ENCODE results near the gene GPR107. TPM values are rescaled to one million over a fixed set of nuclear protein-coding genes. Genes with fewer than 3 reads are reported as not detected.

The GPR107 gene
- total and polyA plus RNA-seq, 2 experiments from 2014 or later: 6.2 to 30.7 TPM

GRCh38 chr9:130132746-130133145 lies 79.0 kb downstream of the GPR107 start (continued):
- TF ChIP-seq ZNF462 (CRISPR knock-in tag; IDR thresholded peaks at IDR 0.05): no peak

- DNase-seq (ENCODE audit: low spot score) (no peak), ATAC-seq (no peak)
- H3F3A ChIP-seq (replicated peaks; ENCODE audit: low read depth): 0 out of 2 replicates have a peak, but pooled peaks cover 2% of the 10 kb centered on the region
- Mint-ChIP-seq H3K27ac (no peak overlapping the region), H3K4me1 (peaks cover 28% of the 10 kb centered on the region), H3K36me3 (ENCODE audit: low read depth) (peaks cover 7% of the 10 kb centered on the region; the same call in 2 of the 3 replicates), H3K4me3 (no peak overlapping the region), H3K9me3 (no peaks in the 10 kb centered on the region), H3K27me3 (ENCODE audit: insufficient read depth, low read depth, poor library complexity) (peaks cover 1% of the 10 kb centered on the region)
- no peak overlapping the region; the same call in 1 of the 2 replicates for H3K4me2 ChIP-seq
- no peaks in the 10 kb centered on the region for H4K20me1 ChIP-seq (replicated peaks; ENCODE audit: insufficient read depth)
- H3K27ac ChIP-seq (ENCODE audit: low read depth): 0 out of 2 replicates have a peak overlapping the region, but pooled peaks have one; percentile 32
- no peaks in the 10 kb centered on the region for H3K36me3 ChIP-seq (ENCODE audit: insufficient read depth)
- H3K4me3 ChIP-seq: no peak overlapping the region
- no peaks in the 10 kb centered on the region for H3K79me2 ChIP-seq (replicated peaks; ENCODE audit: insufficient read depth)
- peaks cover 22% of the 10 kb centered on the region for H3K4me1 ChIP-seq (ENCODE audit: insufficient read depth)
- no peak overlapping the region for H2AFZ ChIP-seq
- 0 out of 2 replicates have a peak, but pooled peaks cover 3% of the 10 kb centered on the region for H3K9me2 ChIP-seq (ENCODE audit: insufficient read depth)
- no peaks in the 10 kb centered on the region for H3K27me3 ChIP-seq (ENCODE audit: insufficient read depth)
- TF ChIP-seq CREB1 (CRISPR knock-in tag; IDR thresholded peaks at IDR 0.05; ENCODE audit: low read depth): no peak
- TF ChIP-seq REST (IDR thresholded peaks at IDR 0.05; ENCODE audit: unreplicated experiment): no peak
These were observed 83.5 kb downstream of the GPR107 start for GRCh38 chr9:130137081-130137640.

All from GM23338 (cell line).